ENCODE data around the gene WIF1.

WIF1 gene, protein sequence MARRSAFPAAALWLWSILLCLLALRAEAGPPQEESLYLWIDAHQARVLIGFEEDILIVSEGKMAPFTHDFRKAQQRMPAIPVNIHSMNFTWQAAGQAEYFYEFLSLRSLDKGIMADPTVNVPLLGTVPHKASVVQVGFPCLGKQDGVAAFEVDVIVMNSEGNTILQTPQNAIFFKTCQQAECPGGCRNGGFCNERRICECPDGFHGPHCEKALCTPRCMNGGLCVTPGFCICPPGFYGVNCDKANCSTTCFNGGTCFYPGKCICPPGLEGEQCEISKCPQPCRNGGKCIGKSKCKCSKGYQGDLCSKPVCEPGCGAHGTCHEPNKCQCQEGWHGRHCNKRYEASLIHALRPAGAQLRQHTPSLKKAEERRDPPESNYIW

GRCh38 chr12:65121049-65121955, at the start of gene WIF1:
Gene WIF1, minus strand, starts transcription at chr12:65121305. Its CDS starts 114 bp downstream, at chr12:65121191.
- no peak for TF ChIP-seq ZNF274 (IDR thresholded peaks at IDR 0.05; ENCODE audit: low read depth, low read length)
- H3K4me3 ChIP-seq (ENCODE audit: low read length): peak within 1 kb of the TSS; percentile 10; the same call in 1 of the 2 replicates

GRCh38 chr12:65170209-65170881, 49.2 kb upstream of the WIF1 start:
- TF ChIP-seq ZNF274 (IDR thresholded peaks at IDR 0.05; ENCODE audit: low read depth, low read length): no peak
- H3K4me3 ChIP-seq (ENCODE audit: low read length): peak overlapping the region; percentile 82

DNA sequence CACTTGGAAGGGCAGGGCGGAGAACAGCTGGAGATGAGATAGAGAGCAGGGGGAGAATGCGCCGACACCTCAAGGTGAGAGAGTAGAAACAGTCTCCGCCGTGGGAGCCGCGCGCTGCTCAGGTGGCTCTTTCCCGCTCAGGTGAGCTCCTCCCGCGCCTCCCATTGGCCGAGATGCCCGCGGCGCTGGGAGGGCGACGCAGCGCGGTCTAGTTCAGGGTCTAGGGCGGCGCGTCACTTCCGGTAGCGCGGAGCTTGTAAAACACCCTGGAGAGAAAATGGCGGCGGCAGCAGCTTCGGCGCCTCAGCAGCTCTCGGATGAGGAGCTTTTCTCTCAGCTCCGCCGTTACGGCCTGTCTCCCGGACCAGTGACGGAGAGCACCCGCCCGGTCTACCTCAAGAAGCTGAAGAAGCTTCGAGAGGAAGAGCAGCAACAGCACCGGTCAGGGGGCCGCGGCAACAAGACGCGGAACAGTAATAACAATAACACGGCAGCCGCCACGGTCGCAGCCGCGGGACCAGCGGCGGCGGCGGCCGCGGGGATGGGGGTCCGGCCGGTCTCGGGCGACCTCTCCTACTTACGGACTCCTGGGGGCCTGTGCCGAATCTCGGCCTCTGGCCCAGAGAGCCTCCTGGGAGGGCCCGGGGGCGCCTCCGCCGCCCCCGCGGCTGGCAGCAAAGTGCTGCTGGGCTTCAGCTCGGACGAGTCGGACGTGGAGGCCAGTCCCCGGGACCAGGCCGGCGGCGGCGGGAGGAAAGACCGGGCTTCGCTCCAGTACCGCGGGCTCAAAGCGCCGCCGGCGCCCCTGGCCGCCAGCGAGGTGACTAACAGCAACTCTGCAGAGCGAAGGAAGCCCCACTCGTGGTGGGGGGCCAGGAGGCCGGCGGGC, 48.5 kb upstream of the WIF1 start, which contains the start of gene LEMD3:
LEMD3 (plus strand) TSS at position 264 of the 889 bp plus-strand sequence; CDS start at position 278, 14 bp downstream.
- peak within 1 kb of the TSS; percentile 82 for H3K4me3 ChIP-seq (ENCODE audit: low read length)
- no peak for TF ChIP-seq ZNF274 (IDR thresholded peaks at IDR 0.05; ENCODE audit: low read depth, low read length)

DNA sequence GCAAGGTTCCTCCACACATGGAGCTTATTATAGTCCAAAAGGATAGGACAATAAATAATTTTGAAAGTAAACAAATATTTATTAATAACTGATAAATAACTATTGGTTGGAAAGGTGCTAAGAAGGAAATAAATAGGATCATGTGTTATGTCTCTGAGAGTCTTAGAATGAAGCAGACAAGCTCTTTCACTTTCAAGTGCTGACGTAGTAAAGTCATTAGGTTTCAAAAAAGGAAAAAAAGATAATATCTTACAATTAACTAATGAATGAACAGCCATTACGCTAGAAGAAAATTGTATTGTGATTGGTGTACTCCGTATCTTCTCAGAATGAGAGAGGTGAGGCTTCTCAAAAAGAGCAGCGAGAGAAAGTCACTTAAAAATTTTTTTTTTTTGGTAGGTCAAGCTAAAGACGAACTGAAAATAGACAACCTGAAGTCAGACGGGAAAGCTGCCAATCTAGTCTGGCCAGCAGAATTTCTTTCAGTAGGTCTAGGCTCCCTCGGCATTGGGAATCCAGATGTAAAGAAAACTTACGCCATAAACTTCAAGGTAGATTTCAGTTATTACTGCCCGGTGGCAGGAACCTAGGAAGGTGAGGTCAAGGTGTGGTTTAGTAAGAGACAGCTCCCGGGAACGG, 47.7 kb upstream of the WIF1 start:
- H3K4me3 ChIP-seq (ENCODE audit: low read length): peak overlapping the region; percentile 82
- no peak for TF ChIP-seq ZNF274 (IDR thresholded peaks at IDR 0.05; ENCODE audit: low read depth, low read length)

DNA sequence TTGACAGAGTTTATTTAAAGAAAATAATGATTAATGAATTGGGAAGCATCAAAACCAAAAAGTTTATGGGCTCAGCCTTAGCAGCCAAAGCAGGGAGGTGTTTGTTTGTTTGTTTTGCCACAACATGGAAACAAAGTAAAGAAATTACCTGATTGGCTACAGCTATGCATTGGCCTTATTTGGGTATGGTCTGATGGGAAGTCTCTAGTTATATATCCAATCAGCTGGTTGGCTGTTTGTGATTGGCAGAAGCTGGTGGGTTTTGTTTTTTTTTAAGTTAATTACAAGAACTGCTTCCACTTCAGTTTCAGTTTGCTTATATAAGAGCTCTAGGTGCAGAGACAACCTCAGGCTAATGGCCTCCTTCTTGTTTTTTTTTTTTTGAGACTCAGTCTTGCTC, 43.7 kb upstream of the WIF1 start:
- no peak for TF ChIP-seq ZNF274 (IDR thresholded peaks at IDR 0.05; ENCODE audit: low read depth, low read length)

GRCh38 chr12:65164244-65164643, 43.1 kb upstream of the WIF1 start:
- no peak overlapping the region for H3K4me3 ChIP-seq (ENCODE audit: low read length)
- TF ChIP-seq ZNF274 (IDR thresholded peaks at IDR 0.05; ENCODE audit: low read depth, low read length): no peak

More for the DNA sequence above, 43.7 kb upstream of the WIF1 start:
- no peak overlapping the region for H3K4me3 ChIP-seq (ENCODE audit: low read length)

DNA sequence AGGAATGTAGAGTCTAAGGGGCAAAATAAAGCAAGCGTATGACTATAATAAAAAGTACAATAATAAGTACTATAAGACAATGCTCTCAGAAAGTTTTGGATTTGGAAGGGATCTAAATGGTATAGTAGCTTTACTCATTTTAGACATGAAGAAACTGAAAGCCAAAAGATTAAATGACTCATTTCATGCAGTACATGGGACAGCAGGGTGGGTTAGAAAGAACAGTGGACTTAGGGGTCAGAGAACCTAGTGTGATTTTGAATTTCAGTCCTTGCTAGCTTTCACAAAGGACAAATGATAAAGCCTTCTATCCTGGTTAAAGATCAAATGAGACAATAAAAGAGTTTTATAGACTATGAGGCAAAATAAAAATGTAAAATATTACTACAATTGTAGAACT, 41.5 kb upstream of the WIF1 start:
- no peak for TF ChIP-seq ZNF274 (IDR thresholded peaks at IDR 0.05; ENCODE audit: low read depth, low read length)

GRCh38 chr12:65157091-65157490, 36.0 kb upstream of the WIF1 start:
- TF ChIP-seq ZNF274 (IDR thresholded peaks at IDR 0.05; ENCODE audit: low read depth, low read length): no peak

More for the DNA sequence above, 41.5 kb upstream of the WIF1 start:
- H3K4me3 ChIP-seq (ENCODE audit: low read length): no peak overlapping the region

DNA sequence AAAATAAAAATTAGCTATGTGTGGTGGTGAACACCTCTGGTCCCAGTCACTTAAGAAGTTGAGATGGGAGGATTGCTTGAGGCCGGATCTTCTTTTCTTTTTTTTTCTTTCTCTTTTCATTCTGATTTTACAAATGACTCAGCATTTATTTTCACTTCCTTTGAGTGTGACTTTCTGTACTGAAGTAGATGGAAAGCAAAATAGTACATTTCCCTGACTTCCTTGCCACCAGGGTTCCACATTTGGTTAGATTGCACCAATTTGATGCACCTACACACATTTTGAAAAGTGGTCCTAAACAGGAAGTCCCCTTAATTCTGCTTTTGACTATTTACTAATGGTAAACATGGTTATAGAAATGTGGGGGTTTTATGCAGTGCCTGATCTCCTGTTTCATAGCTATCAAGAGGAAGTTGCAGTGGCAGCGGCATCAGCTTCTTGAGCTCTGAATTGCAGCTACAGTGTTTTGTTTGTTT, 35.3 kb upstream of the WIF1 start:
- H3K4me3 ChIP-seq (ENCODE audit: low read length): peak overlapping the region; percentile 31; the same call in 1 of the 2 replicates
- TF ChIP-seq ZNF274 (IDR thresholded peaks at IDR 0.05; ENCODE audit: low read depth, low read length): no peak

More at GRCh38 chr12:65157091-65157490, 36.0 kb upstream of the WIF1 start:
- H3K4me3 ChIP-seq (ENCODE audit: low read length): peak overlapping the region; percentile 31; the same call in 1 of the 2 replicates

DNA sequence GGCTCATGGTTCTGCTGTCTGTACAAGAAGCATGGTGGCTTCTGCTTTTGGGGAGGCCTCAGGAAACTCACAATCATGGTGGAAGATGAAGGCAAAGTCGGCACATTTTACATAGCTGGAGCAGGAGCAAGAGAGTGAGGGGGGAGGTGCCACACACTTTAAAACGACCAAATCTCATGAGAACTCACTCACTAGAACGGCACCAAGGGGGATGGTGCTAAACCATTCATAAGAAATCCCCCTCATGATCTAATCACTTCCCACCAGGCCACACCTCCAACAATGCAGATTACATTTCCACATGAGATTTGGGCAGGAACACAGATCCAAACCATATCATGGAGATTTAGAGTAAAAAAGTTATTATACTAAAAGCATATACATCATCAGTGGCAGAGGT, 34.7 kb upstream of the WIF1 start:
- TF ChIP-seq ZNF274 (IDR thresholded peaks at IDR 0.05; ENCODE audit: low read depth, low read length): no peak
- no peak overlapping the region; the same call in 1 of the 2 replicates for H3K4me3 ChIP-seq (ENCODE audit: low read length)

- H3K4me3 ChIP-seq (ENCODE audit: low read length): no peak overlapping the region
- TF ChIP-seq ZNF274 (IDR thresholded peaks at IDR 0.05; ENCODE audit: low read depth, low read length): no peak
These were observed 31.5 kb upstream of the WIF1 start for GRCh38 chr12:65152596-65152995.

- no peak for TF ChIP-seq ZNF274 (IDR thresholded peaks at IDR 0.05; ENCODE audit: low read depth, low read length)
- no peak overlapping the region for H3K4me3 ChIP-seq (ENCODE audit: low read length)
These were observed 30.9 kb upstream of the WIF1 start for GRCh38 chr12:65152012-65152411.
